NCI-H2081 (cell line): ENCODE results near the gene PSPH.
"Not testable (repeated sequence)": the region's sequence is repeated elsewhere in the genome, so short reads cannot be mapped to it uniquely, and the experiment has no call there.

ENCODE experiments used
- DNase-seq, 2 experiments: peaks; one replicate each; lab custom pipeline; 2025; lab: John Stamatoyannopoulos, UW

Gene PSPH

GRCh38 chr7:56062382-56062781, 11.1 kb upstream of the PSPH start:
- no peak for DNase-seq

- DNase-seq: no peak
These were observed 2.7 kb upstream of the PSPH start for GRCh38 chr7:56053993-56054392.

GRCh38 chr7:56053379-56053778, 2.1 kb upstream of the PSPH start:
- no peak for DNase-seq

- DNase-seq: no peak
These were observed 248 bp downstream of the PSPH start for GRCh38 chr7:56051053-56051338.

GRCh38 chr7:56048763-56049162, 2.5 kb downstream of the PSPH start:
- DNase-seq: peak; percentile 42 to 77

- no peak for DNase-seq
These were observed 3.0 kb downstream of the PSPH start for GRCh38 chr7:56048245-56048644.

GRCh38 chr7:56047446-56048116, 3.7 kb downstream of the PSPH start:
- DNase-seq: not testable (repeated sequence)

GRCh38 chr7:56046721-56047445, 4.4 kb downstream of the PSPH start:
- no peak for DNase-seq

GRCh38 chr7:56045758-56046157, 5.5 kb downstream of the PSPH start:
- not testable (repeated sequence) for DNase-seq

- no peak for DNase-seq
These were observed 10.5 kb downstream of the PSPH start for GRCh38 chr7:56040730-56041129.

- DNase-seq: peak; percentile 90 to 93
These were observed 17.4 kb downstream of the PSPH start for GRCh38 chr7:56033671-56034432.

- not testable (repeated sequence) for DNase-seq
These were observed 18.7 kb downstream of the PSPH start for GRCh38 chr7:56032578-56032977.

GRCh38 chr7:56031556-56031955, 19.7 kb downstream of the PSPH start:
- DNase-seq: not testable (repeated sequence)

- no peak for DNase-seq
These were observed 20.9 kb downstream of the PSPH start for GRCh38 chr7:56030340-56030739.

GRCh38 chr7:56028942-56029630, 22.2 kb downstream of the PSPH start:
- no peak for DNase-seq

- DNase-seq: no peak
These were observed 24.7 kb downstream of the PSPH start for GRCh38 chr7:56026538-56026937.

- no peak for DNase-seq
These were observed 27.7 kb downstream of the PSPH start for GRCh38 chr7:56023500-56023899.

- DNase-seq: no peak
These were observed 31.7 kb downstream of the PSPH start for GRCh38 chr7:56019501-56019900.

GRCh38 chr7:56017015-56017414, 34.2 kb downstream of the PSPH start:
- not testable (repeated sequence) for DNase-seq

- peak; percentile 87 to 97 for DNase-seq
These were observed 41.5 kb downstream of the PSPH start for GRCh38 chr7:56009695-56010094.

GRCh38 chr7:56007891-56008290, 43.4 kb downstream of the PSPH start:
- DNase-seq: no peak

- no peak for DNase-seq
These were observed 44.0 kb downstream of the PSPH start for GRCh38 chr7:56007167-56007652.
